A673 (cell line): ENCODE data around the gene GAGE12J.
"Not testable (repeated sequence)": the region's sequence is repeated elsewhere in the genome, so short reads cannot be mapped to it uniquely, and the experiment has no call there.

Experiments used
- EZH2 ChIP-seq: fragments of 200-600 bp; sonication (generic); IDR thresholded peaks from 2 replicates; pipeline ENCODE4 v1.6.1; 2017; ENCODE audit warnings: borderline replicate concordance, low read depth, mild to moderate bottlenecking, mixed read lengths, antibody characterized with exemption, low read length; ENCODE audit not compliant: poor library complexity, severe bottlenecking
- TF ChIP-seq, protein P1 (sequence below): fragments of 300-800, 200-600 bp; sonication (generic); conservative IDR thresholded peaks from 2 replicates; pipeline ENCODE4 v1.5.1; 2017; ENCODE audit warnings: low read depth, mild to moderate bottlenecking, antibody characterized with exemption, low read length, moderate library complexity, mixed read lengths

DNA sequence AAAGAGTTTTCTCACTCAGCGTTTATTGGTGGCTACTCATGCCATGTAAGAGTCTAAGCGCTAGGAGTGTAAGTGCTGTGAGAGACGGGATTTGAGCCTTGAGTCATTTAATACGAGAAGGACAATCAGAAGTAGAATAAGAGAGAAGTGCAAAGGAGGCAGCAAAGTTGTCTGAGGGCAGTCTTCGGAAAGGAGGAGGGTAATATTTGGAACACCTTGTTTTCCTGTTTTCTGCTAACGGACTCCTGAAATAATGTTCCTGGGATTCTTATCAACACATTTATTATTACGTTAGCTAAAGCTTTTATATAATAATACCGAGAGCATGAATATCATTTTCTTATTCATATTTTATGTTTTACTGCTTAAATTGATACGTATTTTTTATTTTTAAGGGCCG is 23.6 kb downstream of the GAGE12J start:
- TF ChIP-seq, protein P1, sequence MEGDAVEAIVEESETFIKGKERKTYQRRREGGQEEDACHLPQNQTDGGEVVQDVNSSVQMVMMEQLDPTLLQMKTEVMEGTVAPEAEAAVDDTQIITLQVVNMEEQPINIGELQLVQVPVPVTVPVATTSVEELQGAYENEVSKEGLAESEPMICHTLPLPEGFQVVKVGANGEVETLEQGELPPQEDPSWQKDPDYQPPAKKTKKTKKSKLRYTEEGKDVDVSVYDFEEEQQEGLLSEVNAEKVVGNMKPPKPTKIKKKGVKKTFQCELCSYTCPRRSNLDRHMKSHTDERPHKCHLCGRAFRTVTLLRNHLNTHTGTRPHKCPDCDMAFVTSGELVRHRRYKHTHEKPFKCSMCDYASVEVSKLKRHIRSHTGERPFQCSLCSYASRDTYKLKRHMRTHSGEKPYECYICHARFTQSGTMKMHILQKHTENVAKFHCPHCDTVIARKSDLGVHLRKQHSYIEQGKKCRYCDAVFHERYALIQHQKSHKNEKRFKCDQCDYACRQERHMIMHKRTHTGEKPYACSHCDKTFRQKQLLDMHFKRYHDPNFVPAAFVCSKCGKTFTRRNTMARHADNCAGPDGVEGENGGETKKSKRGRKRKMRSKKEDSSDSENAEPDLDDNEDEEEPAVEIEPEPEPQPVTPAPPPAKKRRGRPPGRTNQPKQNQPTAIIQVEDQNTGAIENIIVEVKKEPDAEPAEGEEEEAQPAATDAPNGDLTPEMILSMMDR = not testable (repeated sequence)
- TF ChIP-seq EZH2 = not testable (repeated sequence)
